ENCODE measurements around the gene IL3RA.
"Not testable (repeated sequence)": the region's sequence is repeated elsewhere in the genome, so short reads cannot be mapped to it uniquely, and the experiment has no call there.

IL3RA gene

GRCh38 chrX:1336331-1336943, at the start of gene IL3RA:
IL3RA (plus strand) TSS chrX:1336785; CDS start chrX:1341766, 4,981 bp downstream.
- DNase-seq (ENCODE audit: low read depth): peak; percentile 55

DNA sequence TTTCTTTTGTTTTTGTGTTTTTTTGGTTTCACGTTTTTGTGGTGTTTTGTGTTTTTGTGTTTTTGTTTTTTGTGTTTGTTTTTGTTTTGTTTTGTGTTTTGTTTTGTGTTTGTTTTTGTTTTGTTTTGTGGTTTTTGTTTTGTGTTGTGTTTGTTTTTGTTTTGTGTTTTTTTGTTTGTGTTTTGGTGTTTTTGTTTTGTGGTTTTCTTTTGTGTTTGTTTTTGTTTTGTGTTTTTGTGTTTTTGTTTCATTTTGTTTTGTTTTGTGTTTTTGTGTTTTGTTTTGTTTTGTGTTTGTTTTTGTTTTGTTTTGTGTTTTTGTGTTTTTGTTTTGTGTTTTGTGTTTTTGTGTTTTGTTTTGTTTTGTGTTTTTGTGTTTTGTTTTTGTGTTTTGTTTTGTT, 47.0 kb upstream of the IL3RA start:
- no peak for DNase-seq (ENCODE audit: low read depth)

DNA sequence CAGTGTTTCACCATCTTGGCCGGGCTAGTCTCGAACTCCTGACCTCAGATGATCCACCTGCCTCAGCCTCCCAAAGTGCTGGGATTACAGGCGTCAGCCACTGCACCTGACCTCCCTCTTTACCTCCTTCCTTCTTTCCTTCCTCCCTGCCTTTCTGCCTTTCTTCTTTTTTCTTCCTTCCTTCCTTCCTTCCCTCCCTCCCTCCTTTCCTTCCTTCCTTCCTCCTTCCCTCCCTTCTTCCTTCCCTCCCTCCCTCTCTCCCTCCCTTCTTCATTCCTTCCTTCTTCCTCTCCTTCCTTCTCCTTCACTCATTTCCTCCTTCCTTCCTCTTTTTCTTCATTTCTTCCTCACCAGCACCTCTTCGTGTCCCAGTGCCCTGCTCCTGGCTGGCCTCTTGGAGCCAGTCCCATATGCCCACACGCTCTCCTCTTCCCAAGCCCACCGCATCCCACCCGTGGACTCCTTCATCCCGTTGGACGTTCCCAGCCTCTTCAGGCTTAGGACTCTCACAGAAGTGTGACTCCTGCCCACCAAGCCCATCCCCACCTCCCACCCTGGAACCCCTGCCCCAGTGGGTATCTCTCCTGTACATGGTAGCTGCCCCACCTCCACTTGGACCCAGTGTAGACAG, 45.4 kb upstream of the IL3RA start:
- no peak for DNase-seq (ENCODE audit: low read depth)

DNA sequence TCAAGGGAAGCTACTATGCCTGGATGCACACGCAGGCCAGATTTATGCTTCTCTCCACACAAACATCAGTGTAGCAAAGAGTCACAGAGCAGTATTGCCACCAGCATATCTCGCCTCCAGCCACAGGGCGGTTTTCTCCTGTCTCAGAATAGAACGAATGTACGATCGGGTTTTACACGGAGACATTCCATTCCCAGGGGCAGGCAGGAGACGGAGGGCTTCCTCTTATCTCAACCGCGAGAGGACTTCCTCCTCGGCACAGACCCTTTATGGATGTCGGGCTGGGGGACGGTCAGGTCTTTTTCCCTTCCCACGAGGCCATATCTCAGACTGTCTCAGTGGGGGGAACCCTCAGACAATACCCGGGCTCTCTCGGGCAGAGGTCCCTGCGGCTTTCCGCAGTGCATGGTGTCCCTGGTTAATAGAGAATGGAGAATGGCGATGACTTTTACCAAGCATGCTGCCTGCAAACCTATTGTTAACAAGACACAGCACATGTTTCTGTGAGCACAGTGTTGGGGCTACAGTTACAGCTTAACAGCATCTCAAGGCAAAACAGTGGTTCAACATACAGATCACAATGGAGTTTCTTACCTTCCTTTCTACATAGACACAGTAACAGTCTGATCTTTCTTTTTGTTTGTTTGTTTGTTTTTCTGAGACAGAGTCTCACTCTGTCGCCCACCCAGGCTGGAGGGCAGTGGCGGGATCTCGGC, 43.9 kb upstream of the IL3RA start:
- DNase-seq (ENCODE audit: low read depth): no peak

GRCh38 chrX:1294301-1295067, 42.1 kb upstream of the IL3RA start:
- no peak for DNase-seq (ENCODE audit: low read depth)

GRCh38 chrX:1295550-1295949, 41.0 kb upstream of the IL3RA start:
- DNase-seq (ENCODE audit: low read depth): no peak

DNA sequence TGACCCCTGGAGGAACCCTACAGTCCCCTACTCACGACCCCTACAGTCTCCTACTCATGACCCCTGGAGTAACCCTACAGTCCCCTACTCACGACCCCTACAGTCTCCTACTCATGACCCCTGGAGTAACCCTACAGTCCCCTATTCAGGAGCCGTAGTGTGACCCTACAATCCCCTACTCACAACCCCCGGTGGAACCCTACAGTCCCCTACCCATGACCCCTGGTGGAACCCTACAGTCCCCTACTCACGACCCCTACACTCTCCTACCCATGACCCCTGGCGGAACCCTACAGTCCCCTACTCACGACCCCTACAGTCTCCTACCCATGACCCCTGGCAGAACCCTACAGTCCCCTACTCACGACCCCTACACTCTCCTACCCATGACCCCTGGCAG, 39.0 kb upstream of the IL3RA start:
- DNase-seq (ENCODE audit: low read depth): not testable (repeated sequence)

GRCh38 chrX:1300449-1300848, 36.1 kb upstream of the IL3RA start:
- no peak for DNase-seq (ENCODE audit: low read depth)

DNA sequence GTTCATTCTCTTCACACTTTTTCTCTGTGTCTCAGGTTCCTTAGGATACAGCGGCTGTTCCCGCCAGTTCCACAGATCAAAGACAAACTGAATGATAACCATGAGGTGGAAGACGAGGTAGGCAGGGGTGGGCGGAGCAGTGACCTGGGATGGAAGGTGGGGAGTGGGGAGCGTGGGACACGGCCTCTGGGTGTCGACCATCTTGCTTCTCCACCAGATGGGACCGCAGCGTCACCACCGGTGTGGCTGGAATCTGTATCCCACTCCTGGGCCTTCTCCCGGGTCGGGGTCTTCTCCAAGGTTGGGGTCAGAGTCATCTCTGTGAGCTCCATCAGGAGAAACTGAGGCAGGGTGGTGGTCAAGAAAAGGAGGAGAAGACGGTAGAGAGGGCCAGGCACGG, 31.2 kb upstream of the IL3RA start:
- DNase-seq (ENCODE audit: low read depth): no peak

DNA sequence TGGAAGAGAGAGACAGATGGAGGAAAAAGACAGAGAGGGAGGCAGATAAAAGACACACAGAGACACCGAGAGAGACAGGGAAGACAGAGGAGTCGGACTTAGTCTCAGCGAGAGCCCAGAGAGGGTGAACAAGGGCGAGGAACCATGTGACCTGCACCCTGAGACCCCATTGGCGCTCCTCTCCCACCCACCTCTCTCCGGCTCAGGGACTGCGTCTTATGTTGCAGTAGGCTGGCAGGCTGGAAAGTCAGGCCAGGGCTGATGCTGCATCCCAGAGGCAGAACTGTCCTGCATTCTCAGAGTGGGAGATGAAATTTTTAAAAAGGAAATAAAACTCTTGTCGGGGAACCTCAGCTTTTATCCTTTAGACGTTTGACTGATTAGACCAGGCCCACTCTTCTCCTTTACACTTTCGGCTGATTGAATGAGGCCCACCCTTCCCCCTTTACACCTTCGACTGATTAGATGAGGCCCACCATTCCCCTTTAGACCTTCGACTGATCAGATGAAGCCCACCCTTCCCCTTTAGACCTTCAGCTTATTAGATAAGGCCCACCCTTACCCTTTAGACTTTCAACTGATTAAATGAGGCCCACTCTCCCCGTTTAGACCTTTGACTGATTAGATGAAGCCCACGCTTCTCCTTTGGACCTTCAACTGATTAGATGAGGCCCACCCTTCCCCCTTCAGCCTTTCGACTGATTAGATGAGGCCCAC, 29.5 kb upstream of the IL3RA start:
- no peak for DNase-seq (ENCODE audit: low read depth)

GRCh38 chrX:1307626-1308340, 28.8 kb upstream of the IL3RA start:
- DNase-seq (ENCODE audit: low read depth): no peak

- no peak for DNase-seq (ENCODE audit: low read depth)
Observed at GRCh38 chrX:1308476-1308875, 28.1 kb upstream of the IL3RA start.

GRCh38 chrX:1308917-1309316, 27.7 kb upstream of the IL3RA start:
- not testable (repeated sequence) for DNase-seq (ENCODE audit: low read depth)

- no peak for DNase-seq (ENCODE audit: low read depth)
Observed at GRCh38 chrX:1313788-1314187, 22.8 kb upstream of the IL3RA start.

GRCh38 chrX:1316527-1316926, 20.1 kb upstream of the IL3RA start:
- DNase-seq (ENCODE audit: low read depth): no peak

DNA sequence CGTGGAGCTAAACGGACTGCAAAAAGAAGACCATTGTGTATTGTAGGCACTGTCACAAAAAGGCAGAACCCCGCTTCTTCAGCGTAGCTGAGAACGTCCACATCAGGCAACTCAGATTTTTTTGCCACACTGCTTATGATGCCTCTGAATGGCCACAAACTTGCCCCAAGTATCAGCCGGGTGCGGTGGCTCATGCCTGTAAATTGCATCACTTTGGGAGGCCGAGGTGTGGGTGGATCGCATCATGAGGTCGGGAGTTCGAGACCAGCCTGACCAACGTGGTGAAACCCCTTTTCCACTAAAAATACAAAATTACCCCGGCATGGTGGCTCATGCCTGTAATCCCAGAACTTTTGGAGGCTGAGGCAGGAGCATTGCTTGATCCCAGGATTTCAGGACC, 14.9 kb upstream of the IL3RA start:
- DNase-seq (ENCODE audit: low read depth): no peak

DNA sequence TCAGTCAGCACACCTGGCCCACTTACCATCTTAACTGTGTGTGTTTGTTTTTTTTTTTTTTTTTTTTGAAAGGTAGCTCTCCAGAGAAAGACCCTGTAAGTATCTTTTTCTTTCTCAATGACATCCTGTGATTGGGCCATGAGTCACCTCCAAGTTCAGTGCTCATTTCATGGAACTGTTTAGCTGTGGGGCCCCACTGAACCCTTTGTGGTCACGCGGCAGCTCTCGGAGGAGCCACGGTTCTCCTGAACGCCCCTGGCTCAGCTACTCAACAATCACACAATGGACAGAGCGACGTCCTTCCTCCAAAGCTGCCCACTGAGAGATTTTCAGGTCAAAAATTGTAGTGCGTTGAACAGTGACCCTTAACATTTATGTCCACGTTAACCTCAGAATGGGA, 14.2 kb upstream of the IL3RA start:
- no peak for DNase-seq (ENCODE audit: low read depth)

- DNase-seq (ENCODE audit: low read depth): peak; percentile 14
Observed at GRCh38 chrX:1323315-1323714, 13.3 kb upstream of the IL3RA start.

DNA sequence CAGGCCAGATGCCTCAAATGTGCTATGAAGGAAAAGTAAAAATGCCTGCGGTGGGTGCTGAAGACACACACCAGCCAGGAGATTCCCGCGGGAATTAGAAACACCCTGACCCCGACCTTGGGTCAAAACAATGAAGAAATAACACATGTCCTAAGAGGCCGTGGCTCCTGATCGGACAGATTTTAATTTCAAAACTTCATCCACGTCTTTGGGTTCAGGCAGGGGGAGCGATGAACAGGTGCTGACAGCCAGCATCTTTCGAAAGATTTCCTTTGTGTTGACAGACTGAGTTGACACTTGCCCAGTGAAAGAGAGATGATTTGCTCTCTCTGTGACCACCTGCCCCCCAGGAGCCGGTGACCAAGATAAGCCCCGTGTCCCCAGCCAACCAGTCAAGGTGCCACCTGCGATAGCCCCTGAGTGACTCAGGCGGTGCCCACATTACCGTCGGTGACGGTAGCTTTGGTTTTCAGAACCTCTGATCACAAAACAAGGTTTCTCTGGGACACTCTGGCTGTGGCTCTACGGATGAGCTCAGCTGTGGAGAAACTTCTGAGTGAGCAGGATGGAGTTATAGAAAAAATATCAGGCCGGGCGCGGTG, 11.0 kb upstream of the IL3RA start:
- DNase-seq (ENCODE audit: low read depth): no peak

GRCh38 chrX:1327651-1328304, 8.8 kb upstream of the IL3RA start:
- DNase-seq (ENCODE audit: low read depth): no peak

Measured in iris pigment epithelial cell (primary cell).